Activated T-cell treated with anti-CD3 and anti-CD28 coated beads, Interleukin-2, amount 50 U/mL, for 1 hour (primary cell): ENCODE results near the gene VEGFB.
A peak's percentile ranks its signal among the peaks of the same experiment; 100 is the strongest.

ENCODE experiments used
- DNase-seq: peaks from one replicate; pipeline ENCODE4 v3.0.0-alpha.2; 2020

Gene VEGFB, protein sequence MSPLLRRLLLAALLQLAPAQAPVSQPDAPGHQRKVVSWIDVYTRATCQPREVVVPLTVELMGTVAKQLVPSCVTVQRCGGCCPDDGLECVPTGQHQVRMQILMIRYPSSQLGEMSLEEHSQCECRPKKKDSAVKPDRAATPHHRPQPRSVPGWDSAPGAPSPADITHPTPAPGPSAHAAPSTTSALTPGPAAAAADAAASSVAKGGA

DNA sequence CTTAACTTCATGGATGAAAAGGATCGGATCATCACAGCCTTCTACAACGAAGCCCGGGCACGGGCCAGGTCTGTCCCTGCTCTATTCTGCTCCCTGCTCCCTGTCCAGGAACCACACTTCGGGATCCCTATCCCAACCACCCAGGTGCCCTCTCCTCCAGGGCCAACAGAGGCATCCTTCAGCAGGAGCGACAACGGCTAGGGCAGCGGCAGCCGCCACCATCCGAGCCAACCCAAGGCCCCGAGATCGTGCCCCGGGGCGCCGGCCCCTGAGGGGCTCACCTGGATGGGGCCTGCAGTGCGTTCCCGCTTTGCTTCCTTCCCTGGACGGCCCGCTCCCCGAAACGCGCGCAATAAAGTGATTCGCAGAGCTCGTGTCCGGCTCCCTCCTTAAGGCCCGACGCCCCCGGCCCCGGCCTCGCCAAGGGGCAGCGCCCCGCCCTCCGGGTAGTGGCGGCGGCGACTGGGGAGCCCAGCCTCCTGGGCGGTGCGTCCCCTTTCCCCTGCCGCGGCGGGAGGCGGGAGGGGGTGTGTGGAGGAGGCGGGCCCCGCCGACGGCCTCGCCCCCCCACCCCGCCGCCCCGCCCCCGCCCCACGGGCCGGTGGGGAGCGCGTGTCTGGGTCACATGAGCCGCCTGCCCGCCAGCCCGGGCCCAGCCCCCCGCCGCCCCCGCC, at the start of gene VEGFB:
VEGFB (plus strand) TSS at position 672 of the 674 bp plus-strand sequence. CDS start 250 bp downstream, outside the sequence.
- DNase-seq: peak; percentile 80

DNA sequence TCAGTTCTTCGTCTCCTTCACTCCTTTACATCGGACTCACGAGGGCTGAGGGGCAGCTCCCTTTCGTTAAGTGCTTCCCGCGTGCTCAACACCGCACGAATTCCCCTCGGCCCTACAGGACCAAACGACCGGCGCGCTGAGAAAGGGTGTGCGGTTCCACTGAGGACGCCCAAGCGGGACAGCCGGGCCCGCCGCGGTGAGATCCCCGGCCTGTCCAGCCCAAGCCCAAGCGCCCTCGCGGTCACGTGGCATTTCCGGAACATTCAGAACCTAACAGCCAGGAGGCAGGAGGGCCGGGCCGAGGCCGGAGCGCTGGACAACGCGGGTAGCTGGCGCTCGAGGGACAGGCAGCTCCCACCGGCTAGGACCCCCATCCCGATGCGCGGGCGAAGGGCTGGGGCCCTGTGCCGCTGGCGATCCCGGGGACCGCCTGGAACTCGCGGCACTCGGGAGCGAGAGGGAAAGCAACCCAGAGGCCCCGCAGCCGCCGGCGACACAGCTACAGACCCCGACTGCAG, 49.1 kb upstream of the VEGFB start:
- no peak for DNase-seq

DNA sequence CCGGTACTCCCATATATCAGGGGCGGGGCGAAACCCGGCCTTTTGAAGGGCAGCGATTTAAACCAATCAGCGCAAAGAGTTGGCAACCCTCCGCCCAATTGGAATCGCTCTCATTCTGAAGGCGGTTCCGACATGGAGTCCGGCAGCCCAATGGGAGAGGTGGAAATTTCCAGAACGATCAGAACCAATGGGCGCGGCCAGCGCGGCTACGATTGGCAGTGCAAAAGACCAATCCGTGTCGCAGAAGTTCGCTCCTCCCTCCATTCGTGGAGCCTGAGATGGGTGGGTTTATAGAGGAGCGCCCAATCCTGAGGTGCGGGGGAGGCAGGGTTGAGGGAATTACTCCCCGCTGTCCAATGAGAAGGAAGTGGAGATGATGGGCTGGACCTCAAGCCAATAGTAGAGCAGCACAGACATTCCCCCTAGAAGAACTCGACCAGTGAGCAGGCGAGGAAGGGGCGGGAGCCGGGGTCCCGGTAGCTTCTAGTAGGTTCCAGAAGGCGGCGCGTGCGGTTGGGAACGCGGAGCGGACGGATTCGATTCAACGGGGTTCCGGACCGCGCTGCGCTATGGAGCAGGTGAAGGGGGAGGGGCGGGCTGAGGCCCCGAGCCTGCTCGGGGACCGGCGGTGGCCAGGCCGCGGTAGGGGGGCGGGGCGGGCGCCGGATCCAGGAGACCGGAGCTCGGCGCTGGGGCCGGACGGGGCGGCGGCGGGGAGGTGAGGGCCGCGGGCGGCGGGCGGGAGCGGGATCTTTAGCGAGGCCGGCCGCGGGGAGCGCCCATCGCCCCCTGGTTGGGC, 48.5 kb upstream of the VEGFB start, which contains the start of gene STIP1:
STIP1 (plus strand) TSS at position 479 of the 799 bp plus-strand sequence; CDS start at position 570, 91 bp downstream.
- peak; percentile 97 for DNase-seq

DNA sequence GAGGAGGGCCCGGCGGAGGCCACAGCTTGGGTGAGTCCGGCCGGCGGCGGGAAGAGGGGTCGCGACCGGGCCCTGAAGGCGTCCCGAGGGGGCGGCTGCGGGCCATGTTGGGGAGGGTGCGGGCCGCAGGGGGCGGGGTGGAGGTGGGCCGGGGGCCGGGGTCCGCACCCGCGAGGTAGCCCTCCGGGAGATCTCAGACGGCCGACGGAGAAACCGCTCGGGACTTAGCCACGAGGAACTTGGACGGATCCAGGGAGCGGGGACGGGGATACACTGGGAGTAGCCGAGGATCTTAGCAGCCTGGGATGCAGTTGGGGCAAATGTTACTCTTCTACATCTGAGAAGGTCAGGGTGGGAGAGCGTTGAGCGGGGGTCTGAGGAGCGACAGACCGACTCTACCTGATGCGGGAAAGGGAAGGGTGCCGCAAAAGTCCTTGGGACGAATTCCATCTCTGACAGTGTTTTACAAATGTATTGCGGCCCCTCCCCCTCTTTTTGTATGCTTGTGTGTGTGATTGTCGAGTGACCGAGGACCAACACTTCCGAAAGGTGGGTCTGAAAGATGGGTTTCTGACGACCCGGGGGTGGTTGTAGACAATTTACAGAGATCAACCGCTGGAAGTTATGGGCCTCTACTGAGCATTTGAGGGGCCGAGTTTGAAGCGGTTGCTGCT, 47.8 kb upstream of the VEGFB start:
- peak; percentile 54 for DNase-seq

DNA sequence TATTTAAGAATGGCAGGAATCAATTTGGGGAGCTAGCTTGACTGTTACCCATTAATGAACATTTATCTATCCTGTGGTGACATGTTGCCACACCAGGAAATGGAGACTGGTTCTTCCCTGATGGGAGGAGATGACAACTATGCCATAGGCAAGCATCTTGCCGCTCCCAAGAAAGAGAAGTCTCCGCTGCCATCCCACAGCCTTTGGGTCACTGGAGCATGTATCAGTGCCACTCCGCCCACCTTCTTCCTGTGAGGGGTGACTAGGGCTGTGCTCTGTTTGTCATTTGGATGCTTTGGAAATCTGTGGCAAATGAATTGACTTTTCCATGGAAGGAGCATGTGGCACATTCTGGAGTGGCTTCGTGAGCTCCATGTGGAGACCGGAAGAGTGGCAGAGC, 42.0 kb upstream of the VEGFB start:
- DNase-seq: no peak

DNA sequence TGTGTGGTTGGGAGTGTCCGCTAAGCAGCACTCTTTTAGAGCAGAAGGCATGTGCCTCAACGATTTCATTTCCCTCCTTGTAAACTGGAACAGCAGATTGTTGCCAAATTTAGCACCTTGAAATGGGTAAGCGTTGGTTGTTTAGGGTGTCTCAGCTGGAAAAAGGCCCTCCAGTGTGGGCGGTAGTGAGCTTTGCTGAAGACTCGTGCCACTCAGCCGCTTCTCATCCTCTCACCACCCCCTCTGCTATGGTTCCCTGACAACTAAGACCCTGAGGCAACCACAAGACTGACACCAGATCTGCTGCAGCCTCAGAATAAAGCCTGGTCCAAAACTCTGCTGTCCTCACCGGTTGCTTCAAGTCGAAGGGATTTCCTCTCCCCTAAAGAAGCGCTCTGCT, 37.8 kb upstream of the VEGFB start:
- DNase-seq: no peak

DNA sequence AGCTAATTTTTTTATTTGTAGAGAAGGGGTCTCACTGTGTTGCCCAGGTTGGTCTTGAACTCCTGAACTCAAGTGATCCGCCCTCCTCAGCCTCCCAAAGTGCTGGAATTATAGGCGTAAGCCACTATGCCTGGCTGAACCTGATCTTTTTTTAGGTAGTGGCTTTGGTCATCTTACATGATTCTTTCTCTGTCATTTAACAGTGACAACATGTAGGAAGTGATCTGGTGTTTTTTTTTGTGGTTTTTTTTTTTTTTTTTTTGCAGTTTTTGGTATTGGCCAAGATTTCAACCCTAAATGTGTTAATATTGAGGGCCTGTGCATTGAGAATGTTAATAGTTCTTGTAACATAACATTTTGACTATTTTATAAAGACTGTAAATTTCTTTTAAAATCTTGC, 35.9 kb upstream of the VEGFB start:
- no peak for DNase-seq

DNA sequence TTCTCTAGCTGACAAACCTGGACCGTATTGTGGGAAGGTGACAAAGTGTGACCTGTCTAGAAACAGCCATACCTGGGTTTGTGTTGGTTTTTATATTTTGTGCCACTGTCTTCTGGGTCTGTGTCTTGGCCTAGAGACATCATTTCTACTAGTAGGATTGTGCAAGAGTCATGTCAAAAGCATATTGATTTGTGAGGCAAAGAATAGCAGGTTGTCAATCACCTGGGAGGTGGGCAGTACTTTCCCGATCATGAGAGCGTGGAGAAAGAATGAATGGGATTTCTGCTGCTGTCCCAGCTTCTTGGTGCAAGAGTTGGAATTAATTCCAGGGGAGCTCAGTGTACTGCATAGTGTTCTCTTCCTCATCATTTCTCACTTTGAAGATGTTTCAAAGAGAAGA, 32.8 kb upstream of the VEGFB start:
- no peak for DNase-seq

DNA sequence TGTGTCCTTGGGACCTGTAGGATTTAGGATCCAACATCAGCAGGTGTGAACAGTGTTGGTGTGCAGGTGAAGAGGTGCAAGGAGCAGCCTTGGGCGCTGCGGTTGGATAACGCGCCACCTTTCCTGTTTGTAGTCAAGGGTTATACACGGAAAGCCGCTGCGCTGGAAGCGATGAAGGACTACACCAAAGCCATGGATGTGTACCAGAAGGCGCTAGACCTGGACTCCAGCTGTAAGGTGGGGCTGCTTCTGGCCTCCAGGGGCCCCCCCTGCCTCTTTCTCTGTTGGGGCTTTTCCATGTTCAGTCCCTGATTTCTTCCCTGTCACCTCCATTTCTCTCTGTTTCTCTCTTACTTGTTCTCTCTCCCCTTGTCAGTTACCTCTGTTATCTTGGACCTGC, 31.4 kb upstream of the VEGFB start:
- DNase-seq: no peak

DNA sequence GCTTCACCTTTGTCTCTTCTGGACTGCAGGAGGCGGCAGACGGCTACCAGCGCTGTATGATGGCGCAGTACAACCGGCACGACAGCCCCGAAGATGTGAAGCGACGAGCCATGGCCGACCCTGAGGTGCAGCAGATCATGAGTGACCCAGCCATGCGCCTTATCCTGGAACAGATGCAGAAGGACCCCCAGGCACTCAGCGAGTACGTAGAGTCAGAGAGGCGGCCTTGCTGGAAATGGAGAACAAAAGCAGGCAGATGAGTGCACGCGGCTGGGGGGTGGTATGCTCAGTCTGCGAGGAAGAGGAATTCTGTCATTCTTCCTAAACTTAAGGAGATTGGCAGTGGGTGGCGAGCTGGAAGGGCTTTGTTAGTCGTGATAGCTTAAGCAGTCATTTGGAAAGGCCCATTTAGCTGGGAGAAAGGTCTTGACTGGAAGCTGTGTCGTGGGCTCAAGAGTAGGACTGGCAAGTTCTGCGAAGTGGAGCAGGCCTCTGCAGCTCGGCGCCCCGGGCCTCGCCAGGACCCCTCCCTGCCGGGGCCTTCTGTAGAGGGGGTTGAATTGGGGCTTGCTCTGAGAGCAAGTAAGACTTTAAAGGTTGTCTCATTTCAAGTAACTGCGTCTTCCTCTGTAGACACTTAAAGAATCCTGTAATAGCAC, 30.8 kb upstream of the VEGFB start:
- DNase-seq: no peak

DNA sequence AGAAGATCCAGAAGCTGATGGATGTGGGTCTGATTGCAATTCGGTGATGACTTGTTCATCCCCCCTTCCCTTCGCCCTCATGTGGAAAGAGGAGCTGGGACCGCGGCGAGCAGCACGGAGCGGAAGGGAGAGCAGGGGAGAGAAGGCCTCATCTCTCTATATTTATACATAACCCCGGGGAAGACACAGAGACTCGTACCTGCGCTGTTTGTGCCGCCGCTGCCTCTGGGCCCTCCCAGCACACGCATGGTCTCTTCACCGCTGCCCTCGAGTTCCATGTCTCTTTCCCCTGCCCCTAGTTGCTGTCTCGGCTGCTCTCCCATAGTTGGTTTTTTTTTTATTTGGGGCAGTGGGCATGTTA, 30.3 kb upstream of the VEGFB start:
- DNase-seq: no peak

DNA sequence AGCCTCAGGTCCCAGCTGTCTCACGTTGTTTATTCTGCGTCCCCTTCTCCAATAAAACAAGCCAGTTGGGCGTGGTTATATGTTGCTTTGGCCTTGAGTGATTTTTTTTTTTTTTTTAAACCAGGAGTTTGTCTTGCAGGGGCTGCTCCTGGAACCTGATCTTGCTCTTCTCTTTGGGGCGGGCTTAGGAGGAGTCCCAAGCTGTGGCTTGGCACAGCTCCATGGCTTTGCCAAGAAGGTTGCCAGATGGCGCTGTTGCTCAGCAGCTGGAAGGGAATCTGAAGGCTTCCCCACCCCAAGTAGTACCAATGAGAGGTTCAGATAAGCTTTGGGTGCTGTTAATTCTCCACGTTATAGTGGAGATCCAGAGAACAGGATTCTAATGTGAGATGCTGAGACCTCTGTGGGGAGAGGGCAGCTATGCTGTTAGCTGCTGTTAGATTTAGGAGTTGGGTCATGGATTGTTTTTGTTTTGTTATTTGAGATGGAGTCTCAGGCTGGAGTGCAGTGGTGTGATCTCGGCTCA, 29.9 kb upstream of the VEGFB start:
- DNase-seq: peak; percentile 87

DNA sequence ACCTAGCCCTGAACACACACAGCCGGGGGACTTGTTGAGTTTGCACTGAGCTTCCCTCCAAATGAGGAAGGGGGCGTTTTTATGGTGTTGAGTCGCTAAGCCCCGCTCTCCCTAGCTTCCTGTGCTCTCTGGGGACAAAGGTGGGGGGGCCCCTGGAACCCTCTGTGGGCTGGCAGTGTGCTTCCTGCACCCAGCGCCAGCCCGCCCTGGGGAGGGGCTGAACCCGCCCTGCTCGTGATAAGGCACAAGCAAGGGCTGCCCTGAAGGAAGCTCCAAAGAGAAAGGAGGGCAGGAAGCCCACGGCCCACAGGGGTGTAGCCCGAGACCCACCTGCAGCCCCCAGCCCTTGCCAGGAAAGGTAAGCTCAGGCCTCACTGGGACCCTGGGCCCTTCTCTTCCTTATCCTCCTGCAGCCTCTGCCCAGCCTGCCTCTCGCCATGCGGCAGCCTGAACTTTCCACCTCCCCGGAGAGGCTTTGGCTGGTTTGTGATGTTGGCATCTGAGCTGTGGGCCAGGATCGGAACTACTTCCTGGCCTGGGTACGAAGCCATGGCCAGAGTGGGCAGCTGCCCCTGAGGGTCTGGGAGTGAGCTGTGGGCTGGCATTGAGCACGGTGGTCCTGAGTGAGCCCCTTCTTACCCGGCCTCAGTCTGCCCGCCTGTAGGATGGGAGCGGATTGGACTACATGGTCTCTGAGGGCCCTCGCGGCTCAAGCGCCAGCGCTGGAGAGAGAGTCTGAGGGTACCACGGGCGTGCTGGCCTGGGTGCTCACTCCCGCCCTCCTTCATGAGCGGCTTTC, 27.7 kb upstream of the VEGFB start, which contains the start of gene FERMT3:
FERMT3 (plus strand) TSS at position 265 of the 799 bp plus-strand sequence. CDS start 644 bp downstream, outside the sequence.
- DNase-seq: peak; percentile 67

DNA sequence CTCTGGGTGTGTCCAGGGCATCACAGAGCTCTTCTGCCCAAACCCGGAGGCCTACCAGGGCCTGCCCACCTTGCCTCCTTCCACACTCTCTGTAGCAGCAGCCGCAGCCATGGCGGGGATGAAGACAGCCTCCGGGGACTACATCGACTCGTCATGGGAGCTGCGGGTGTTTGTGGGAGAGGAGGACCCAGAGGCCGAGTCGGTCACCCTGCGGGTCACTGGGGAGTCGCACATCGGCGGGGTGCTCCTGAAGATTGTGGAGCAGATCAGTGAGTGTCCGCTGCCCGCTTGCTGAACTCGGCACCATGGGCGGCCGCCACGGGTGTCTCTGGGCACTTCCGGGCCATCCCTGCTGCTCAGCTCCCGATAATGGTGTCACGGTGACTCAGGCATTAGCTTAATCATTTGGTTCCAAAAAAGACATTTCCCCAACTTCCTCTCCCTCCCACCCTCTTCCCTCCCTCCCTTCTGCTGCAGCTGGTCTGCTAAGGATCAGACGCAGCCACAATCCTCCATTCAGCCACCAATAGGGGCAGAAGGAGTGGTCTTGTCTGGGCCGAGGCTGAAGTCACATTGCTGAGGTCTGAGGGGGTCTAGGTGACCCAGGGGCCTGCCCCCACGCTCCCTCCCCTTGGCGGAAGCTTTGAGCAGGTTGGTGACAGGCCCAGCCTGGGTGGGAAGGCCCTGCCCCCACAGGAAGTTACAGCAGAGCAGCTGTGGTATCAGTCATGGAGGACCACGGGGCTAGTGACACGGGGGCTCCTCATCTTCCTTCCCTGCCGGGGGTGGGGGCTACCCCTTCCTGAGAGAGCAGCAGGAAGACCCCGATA, 26.9 kb upstream of the VEGFB start:
- DNase-seq: peak; percentile 73

DNA sequence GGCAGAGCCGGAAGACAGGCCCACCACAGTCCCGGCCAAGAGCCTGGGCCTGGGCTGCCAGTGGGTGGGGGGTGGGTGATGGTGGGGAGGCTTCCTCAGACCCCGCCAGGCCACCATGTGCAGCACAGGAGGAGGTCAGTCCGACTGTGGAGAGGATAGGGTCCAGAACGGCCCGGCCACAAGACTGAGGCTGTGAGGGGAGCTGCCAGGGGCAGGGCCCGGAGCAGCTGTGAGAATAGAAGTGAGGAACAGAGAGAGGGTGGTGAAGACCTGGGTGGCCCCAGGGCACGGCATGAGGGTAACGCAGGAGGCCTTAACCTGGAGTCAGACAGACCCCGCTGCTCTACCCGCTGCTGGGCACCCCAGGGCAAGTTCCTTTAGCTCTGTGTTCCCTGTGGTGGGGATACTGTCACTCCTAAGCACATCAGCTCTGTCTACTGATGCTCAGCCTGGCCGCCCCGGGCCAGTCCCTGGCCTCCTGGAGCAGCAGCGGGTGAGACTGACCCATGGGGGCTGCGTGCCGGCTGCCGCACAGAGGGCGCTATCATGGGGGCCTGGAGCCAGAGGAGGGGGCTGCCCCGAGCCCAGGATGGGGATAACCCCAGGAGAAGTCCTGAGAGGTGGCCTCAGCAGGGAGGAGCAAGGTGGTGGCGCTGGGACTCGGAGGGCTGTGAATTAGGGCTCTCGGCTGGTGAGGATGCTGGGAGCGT, 26.1 kb upstream of the VEGFB start:
- DNase-seq: no peak

DNA sequence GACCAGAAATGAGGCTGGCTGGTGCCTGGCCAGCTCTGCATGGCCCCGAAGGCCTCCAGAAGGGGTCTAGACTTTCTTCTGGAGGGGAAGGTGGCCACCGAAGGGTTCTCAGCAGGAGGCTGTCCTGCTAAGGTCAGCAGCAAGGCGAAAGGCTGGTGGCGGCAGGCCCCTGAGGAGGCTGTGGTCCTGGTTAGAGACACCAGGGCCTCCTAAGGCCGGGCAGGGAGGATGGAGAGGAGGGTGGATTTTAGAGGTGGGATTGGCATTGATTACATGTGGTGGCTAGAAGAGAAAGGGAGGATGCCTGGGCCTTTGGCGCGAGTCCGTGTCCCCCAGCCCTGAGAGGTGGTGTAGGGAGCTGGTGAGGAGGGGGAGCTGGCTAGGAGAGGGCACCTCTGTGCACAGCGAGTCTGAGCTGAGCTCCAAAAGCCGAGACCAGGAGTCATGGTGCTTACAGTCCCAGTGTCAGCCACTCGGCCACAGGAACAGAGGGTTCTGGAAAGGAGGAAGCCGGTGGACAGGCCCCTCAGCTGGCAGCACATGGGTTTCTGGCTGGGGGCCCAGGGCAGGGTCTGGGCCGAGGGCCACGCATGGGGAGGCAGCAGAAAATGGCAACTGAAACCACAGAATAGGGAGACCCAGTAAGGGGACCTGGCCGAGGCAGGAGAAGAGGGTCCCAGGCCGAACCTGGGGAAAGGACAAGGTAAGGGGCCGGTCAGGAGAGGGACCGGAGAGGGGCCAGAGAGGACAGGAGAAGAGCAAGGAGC, 25.4 kb upstream of the VEGFB start:
- DNase-seq: no peak

DNA sequence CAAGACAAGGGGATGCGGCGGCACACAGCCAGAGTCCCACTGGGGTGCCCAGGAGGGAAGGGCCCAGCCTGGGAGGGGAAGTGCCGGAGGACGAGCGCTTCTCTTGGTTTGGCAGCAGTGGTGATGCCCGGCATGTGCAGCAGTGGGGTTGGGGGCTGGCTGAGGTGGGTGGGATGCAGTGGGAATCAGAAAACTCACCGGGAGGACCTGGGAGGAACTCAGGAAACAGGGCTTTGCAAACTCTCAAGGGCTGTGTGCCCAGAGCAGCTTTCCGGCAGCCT, 24.9 kb upstream of the VEGFB start:
- no peak for DNase-seq

DNA sequence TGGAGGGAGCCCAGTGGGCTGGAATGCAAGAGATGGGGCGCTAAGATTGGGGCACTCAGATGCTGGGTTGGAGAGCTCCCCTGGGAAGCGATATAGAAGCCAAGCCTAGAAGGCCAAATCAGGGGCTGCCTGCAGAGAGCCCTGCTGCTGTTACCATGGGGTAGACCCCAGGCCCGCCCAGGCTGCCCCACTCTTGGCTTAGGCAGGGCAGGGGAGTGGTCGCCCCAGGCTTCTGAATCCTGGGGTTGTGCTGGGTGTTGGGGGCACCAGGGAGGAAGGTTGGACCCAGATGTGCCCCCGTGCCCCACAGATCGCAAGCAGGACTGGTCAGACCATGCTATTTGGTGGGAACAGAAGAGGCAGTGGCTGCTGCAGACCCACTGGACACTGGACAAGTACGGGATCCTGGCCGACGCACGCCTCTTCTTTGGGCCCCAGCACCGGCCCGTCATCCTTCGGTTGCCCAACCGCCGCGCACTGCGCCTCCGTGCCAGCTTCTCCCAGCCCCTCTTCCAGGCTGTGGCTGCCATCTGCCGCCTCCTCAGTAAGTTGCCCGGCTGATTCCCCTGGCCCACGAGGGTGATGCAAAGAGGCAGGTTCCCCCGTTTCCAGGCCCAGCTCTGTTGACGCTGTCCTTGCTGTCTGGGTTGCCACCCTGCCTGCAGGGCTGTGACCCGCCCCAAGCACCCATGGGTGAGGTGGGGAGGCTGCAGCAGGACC, 23.9 kb upstream of the VEGFB start:
- no peak for DNase-seq
